IMR-90 (cell line): ENCODE data around the gene OR52E5. TPM values are rescaled to one million over a fixed set of nuclear protein-coding genes. Genes with fewer than 3 reads are reported as not detected.

ENCODE experiments used
- ATAC-seq: fragments of 200-7000 bp; cut with Tn5 transposase; 2 replicates; pipeline ENCODE4 v1.9.1; 2020; ENCODE audit warnings: low read depth, mild to moderate bottlenecking, moderate library complexity
- BruUV-seq: library from RNA; stranded (reverse); fragments of 400-500 nt; replicated peaks from 2 replicates; lab custom pipeline; 2021; lab: Mats Ljungman, UMichigan
- CTCF ChIA-PET: fragments of 300-600 bp; formaldehyde crosslinking; extraction: SDS; loops from one replicate; lab custom pipeline; 2021; ENCODE audit warnings: antibody characterized with exemption; lab: Yijun Ruan, JAX
- POLR2A ChIA-PET: fragments of 300-600 bp; sonication (Branson Sonifier 250); formaldehyde crosslinking; loops from one replicate; lab custom pipeline; 2022; ENCODE audit warnings: antibody characterized with exemption; ENCODE audit not compliant: unreplicated experiment; lab: Charles Lee
- DNase-seq: peaks from one replicate; pipeline ENCODE4 v3.0.0; 2013
- H2AFZ ChIP-seq: replicated peaks from 2 replicates; pipeline ENCODE3; 2013; ENCODE audit warnings: low read length, mild to moderate bottlenecking; ENCODE audit not compliant: poor library complexity
- H2AK5ac ChIP-seq: 2 replicates; pipeline ENCODE4 v1.6.1; 2013; ENCODE audit warnings: low read depth, low read length, inconsistent platforms
- H2AK9ac ChIP-seq: replicated peaks from 2 replicates; pipeline ENCODE3; 2013; ENCODE audit warnings: mild to moderate bottlenecking, low read depth, low read length, moderate library complexity; ENCODE audit not compliant: poor library complexity
- H2BK120ac ChIP-seq: 2 replicates; pipeline ENCODE4 v1.6.1; 2013; ENCODE audit warnings: low read depth, low read length, inconsistent platforms
- H2BK15ac ChIP-seq: 3 replicates; pipeline ENCODE4 v1.6.1; 2013; ENCODE audit warnings: low read depth, low read length, inconsistent platforms
- H2BK20ac ChIP-seq: 2 replicates; pipeline ENCODE4 v1.6.1; 2013; ENCODE audit warnings: low read depth, mild to moderate bottlenecking, inconsistent platforms, low read length, moderate library complexity
- H2BK5ac ChIP-seq: 2 replicates; pipeline ENCODE4 v1.6.1; 2013; ENCODE audit warnings: mild to moderate bottlenecking, low read depth, low read length, inconsistent platforms; ENCODE audit not compliant: poor library complexity, severe bottlenecking
- H3K14ac ChIP-seq: replicated peaks from 2 replicates; pipeline ENCODE4 v1.6.1; 2013; ENCODE audit warnings: low read depth, low read length, inconsistent platforms
- H3K18ac ChIP-seq: 2 replicates; pipeline ENCODE4 v1.6.1; 2013; ENCODE audit warnings: low read depth, low read length, control low read depth
- H3K23ac ChIP-seq: 2 replicates; pipeline ENCODE4 v1.6.1; 2013; ENCODE audit warnings: low read depth, low read length, inconsistent platforms
- H3K27ac ChIP-seq: 2 replicates; pipeline ENCODE4 v1.5.1; 2013; ENCODE audit warnings: mild to moderate bottlenecking, control low read depth, low read length; ENCODE audit not compliant: insufficient read depth
- H3K27me3 ChIP-seq: 2 replicates; pipeline ENCODE4 v1.6.1; 2013; ENCODE audit warnings: low read length; ENCODE audit not compliant: control insufficient read depth, insufficient read depth
- H3K36me3 ChIP-seq: 2 replicates; pipeline ENCODE4 v1.6.1; 2013; ENCODE audit warnings: low read length, mixed read lengths; ENCODE audit not compliant: control insufficient read depth, insufficient read depth
- H3K4ac ChIP-seq: 2 replicates; pipeline ENCODE4 v1.6.1; 2013; ENCODE audit warnings: low read depth, low read length, inconsistent platforms
- H3K4me1 ChIP-seq: 2 replicates; pipeline ENCODE4 v1.6.1; 2013; ENCODE audit warnings: low read length, mixed read lengths; ENCODE audit not compliant: control insufficient read depth, insufficient read depth
- H3K4me2 ChIP-seq: 2 replicates; pipeline ENCODE4 v1.6.1; 2013; ENCODE audit warnings: low read depth, mild to moderate bottlenecking, control low read depth, low read length, moderate library complexity
- H3K4me3 ChIP-seq: 2 replicates; pipeline ENCODE4 v1.5.1; 2013; ENCODE audit warnings: low read depth, mild to moderate bottlenecking, control low read depth, low read length, moderate library complexity; ENCODE audit not compliant: insufficient read depth
- H3K56ac ChIP-seq: 2 replicates; pipeline ENCODE4 v1.6.1; 2013; ENCODE audit warnings: low read length, inconsistent platforms; ENCODE audit not compliant: insufficient read depth; ENCODE audit errors: extremely low read depth
- H3K79me1 ChIP-seq, 2 experiments: 2 replicates each; pipeline ENCODE4 v1.6.1; 2013; ENCODE audit warnings: low read length in 2 of 2, inconsistent platforms in 1 of 2, low read depth in 1 of 2
- H3K9ac ChIP-seq: 2 replicates; pipeline ENCODE4 v1.6.1; 2013; ENCODE audit warnings: low read depth, low read length, control low read depth
- H3K9me1 ChIP-seq: 2 replicates; pipeline ENCODE4 v1.6.1; 2013; ENCODE audit warnings: low read length, inconsistent platforms; ENCODE audit not compliant: insufficient read depth
- H3K9me3 ChIP-seq: 2 replicates; pipeline ENCODE4 v1.6.1; 2013; ENCODE audit warnings: low read length; ENCODE audit not compliant: control insufficient read depth, insufficient read depth
- H4K20me1 ChIP-seq: 2 replicates; pipeline ENCODE4 v1.6.1; 2013; ENCODE audit warnings: low read length, inconsistent platforms; ENCODE audit not compliant: insufficient read depth
- H4K5ac ChIP-seq: 2 replicates; pipeline ENCODE4 v1.6.1; 2013; ENCODE audit warnings: mild to moderate bottlenecking, low read depth, low read length, control low read depth
- H4K8ac ChIP-seq, 2 experiments: 2 replicates each; pipeline ENCODE4 v1.6.1; 2013; ENCODE audit warnings: low read depth in 2 of 2, low read length in 2 of 2, control low read depth in 1 of 2, inconsistent platforms in 1 of 2
- H4K91ac ChIP-seq: 2 replicates; pipeline ENCODE4 v1.6.1; 2013; ENCODE audit warnings: low read depth, low read length, inconsistent platforms; ENCODE audit not compliant: insufficient read depth
- BHLHE40 ChIP-seq: fragments of 150-350 bp; IDR thresholded peaks from 2 replicates; pipeline ENCODE4 v1.6.1; 2016; ENCODE audit warnings: mild to moderate bottlenecking, low read depth, low read length
- CEBPB ChIP-seq: IDR thresholded peaks from 2 replicates; pipeline ENCODE4 v1.6.1; 2012; ENCODE audit warnings: low read depth, low read length, improper control_type of control experiment
- CHD1 ChIP-seq: IDR thresholded peaks from 2 replicates; pipeline ENCODE4 v1.6.1; 2012; ENCODE audit warnings: low read depth, low read length, improper control_type of control experiment
- CTCF ChIP-seq: conservative IDR thresholded peaks from 2 replicates; pipeline ENCODE4 v1.5.1; 2012; ENCODE audit warnings: mild to moderate bottlenecking, low read depth, low read length, improper control_type of control experiment
- ELK1 ChIP-seq: fragments of 150-350 bp; IDR thresholded peaks from 2 replicates; pipeline ENCODE4 v1.6.1; 2016; ENCODE audit warnings: low read depth, mild to moderate bottlenecking, low read length, moderate library complexity, borderline replicate concordance
- FOS ChIP-seq: fragments of 150-350 bp; IDR thresholded peaks from 2 replicates; pipeline ENCODE4 v1.6.1; 2016; ENCODE audit warnings: low read depth, low read length
- MAFK ChIP-seq: IDR thresholded peaks from 2 replicates; pipeline ENCODE4 v1.6.1; 2012; ENCODE audit warnings: low read depth, low read length, improper control_type of control experiment
- NFE2L2 ChIP-seq: fragments of 150-350 bp; IDR thresholded peaks from 2 replicates; pipeline ENCODE4 v1.6.1; 2016; ENCODE audit warnings: low read depth, mild to moderate bottlenecking, low read length
- POLR2A ChIP-seq: IDR thresholded peaks from 2 replicates; pipeline ENCODE4 v1.6.1; 2012; ENCODE audit warnings: mild to moderate bottlenecking, low read depth, low read length
- RAD21 ChIP-seq: IDR thresholded peaks from 2 replicates; pipeline ENCODE4 v1.6.1; 2012; ENCODE audit warnings: low read length, improper control_type of control experiment
- RCOR1 ChIP-seq: IDR thresholded peaks from 2 replicates; pipeline ENCODE4 v1.6.1; 2012; ENCODE audit warnings: mild to moderate bottlenecking, low read length, improper control_type of control experiment; ENCODE audit not compliant: insufficient replicate concordance
- RFX5 ChIP-seq: IDR thresholded peaks from 2 replicates; pipeline ENCODE4 v1.8.0; 2012; ENCODE audit warnings: low read depth, mild to moderate bottlenecking, low read length, moderate library complexity
- SMC3 ChIP-seq: fragments of 150-350 bp; IDR thresholded peaks from 2 replicates; pipeline ENCODE4 v1.6.1; 2016; ENCODE audit warnings: low read depth, mild to moderate bottlenecking, antibody characterized with exemption, low read length, moderate library complexity
- WGBS, 2 experiments: methylation state at CpG; one replicate each; pipeline versions ENCODE4 v1.1.5 to v1.1.7; 2013; ENCODE audit warnings: missing lambda C conversion rate in 2 of 2; ENCODE audit not compliant: insufficient read length in 1 of 2; ENCODE audit errors: extremely low coverage in 2 of 2; 5-methylcytosine and 5-hydroxymethylcytosine counted together
- dilution Hi-C: fragments of 300-500 bp; cut with HindIII; formaldehyde crosslinking; loops from one replicate; pipeline ENCODE4 v1.14.3; 2018; ENCODE audit warnings: low sequenced_read_pairs; ENCODE audit not compliant: unreplicated experiment
- in situ Hi-C: fragments of 300-500 bp; cut with MboI; formaldehyde crosslinking; loops from 3 replicates; pipeline ENCODE4 v1.14.3; 2019; ENCODE audit warnings: low sequenced_read_pairs, inconsistent platforms, mixed read lengths
- intact Hi-C: fragments of 100-400 bp; cut with micrococcal nuclease; formaldehyde crosslinking; loops from 2 replicates; pipeline ENCODE4 v1.10.0; 2022
- polyA plus RNA-seq, 3 experiments: library from polyadenylated mRNA; depleted of rRNA; stranded (reverse); fragments of >200 nt; gene quantifications; 2 replicates each; pipeline ENCODE4 v1.2.3, GENCODE V29; 2012; ENCODE audit warnings: low replicate concordance in 1 of 3
- total RNA-seq: library from RNA; depleted of rRNA; stranded (reverse); fragments of >200 nt; gene quantifications from 2 replicates; pipeline ENCODE4 v1.2.3, GENCODE V29; 2012

OR52E5 gene
- total and polyA plus RNA-seq, 2 of the 4 experiments (the other 2 are of a cell fraction) = not detected

- Histone ChIP-seq H3K9ac (no peak overlapping the region), H2BK15ac (no peak overlapping the region), H3K36me3 (no peaks in the 10 kb centered on the region), H4K8ac (no peak overlapping the region), H3K23ac (no peak overlapping the region), H3K4me3 (no peak overlapping the region), H2BK120ac (no peak overlapping the region), H4K91ac (no peak overlapping the region), H3K4ac (no peak overlapping the region), H3K18ac (no peak overlapping the region), H4K5ac (no peak overlapping the region), H3K14ac (no peak overlapping the region), H3K4me1 (no peaks in the 10 kb centered on the region), H3K4me2 (no peak overlapping the region), H4K20me1 (no peaks in the 10 kb centered on the region), H3K9me3 (no peaks in the 10 kb centered on the region), H2BK20ac (no peak overlapping the region), H2AFZ (no peak overlapping the region), H3K56ac (no peak overlapping the region), H3K79me1 (no peaks in the 10 kb centered on the region), H3K9me1 (no peaks in the 10 kb centered on the region), H2AK9ac (no peak overlapping the region), H2AK5ac (no peak overlapping the region), H3K27me3 (no peaks in the 10 kb centered on the region), H2BK5ac (no peak overlapping the region), H3K27ac (no peak overlapping the region)
- TF ChIP-seq SMC3 = no peak
- TF ChIP-seq MAFK = no peak
- no peak for TF ChIP-seq CEBPB
- TF ChIP-seq CTCF = no peak
- TF ChIP-seq FOS = no peak
- TF ChIP-seq NFE2L2 = no peak
- TF ChIP-seq RFX5 = no peak
- no peak for TF ChIP-seq CHD1
- no peak for TF ChIP-seq BHLHE40
- TF ChIP-seq ELK1 = no peak
- TF ChIP-seq RAD21 = no peak
- no peak for TF ChIP-seq POLR2A
- TF ChIP-seq RCOR1 = no peak
- ChIA-PET CTCF (no interaction called here), POLR2A (no interaction called here)
- ATAC-seq (no peak), DNase-seq (no peak)
- dilution Hi-C loops (no loop called here), intact Hi-C loops (no loop called here), in situ Hi-C loops (no loop called here)
- no CpG with 5 or more reads among the region's 1 CpG for WGBS, 2 experiments
- BruUV-seq = no TSS peak
Observed at GRCh38 chr11:5887661-5888060, 5.3 kb upstream of the OR52E5 start.
